IMR-90 (cell line): Measurements from ENCODE around the gene OR1G1. TPM values are rescaled to one million over a fixed set of nuclear protein-coding genes. Genes with fewer than 3 reads are reported as not detected.

Experiments used
- ATAC-seq: fragments of 200-7000 bp; cut with Tn5 transposase; 2 replicates; pipeline ENCODE4 v1.9.1; 2020; ENCODE audit warnings: low read depth, mild to moderate bottlenecking, moderate library complexity
- Bru-seq: library from RNA; stranded (reverse); fragments of 400-500 nt; gene quantifications from one replicate; lab custom pipeline; 2021; lab: Mats Ljungman, UMichigan
- BruChase-seq, 2 experiments: library from RNA; stranded (reverse); fragments of 400-500 nt; gene quantifications; one replicate each; lab custom pipeline; 2021; lab: Mats Ljungman, UMichigan
- BruUV-seq: library from RNA; stranded (reverse); fragments of 400-500 nt; replicated peaks from 2 replicates; lab custom pipeline; 2021; lab: Mats Ljungman, UMichigan
- CTCF ChIA-PET: fragments of 300-600 bp; formaldehyde crosslinking; extraction: SDS; loops from one replicate; lab custom pipeline; 2021; ENCODE audit warnings: antibody characterized with exemption; lab: Yijun Ruan, JAX
- POLR2A ChIA-PET: fragments of 300-600 bp; sonication (Branson Sonifier 250); formaldehyde crosslinking; loops from one replicate; lab custom pipeline; 2022; ENCODE audit warnings: antibody characterized with exemption; ENCODE audit not compliant: unreplicated experiment; lab: Charles Lee
- DNase-seq: peaks from one replicate; pipeline ENCODE4 v3.0.0; 2013
- H2AFZ ChIP-seq: replicated peaks from 2 replicates; pipeline ENCODE3; 2013; ENCODE audit warnings: low read length, mild to moderate bottlenecking; ENCODE audit not compliant: poor library complexity
- H2AK5ac ChIP-seq: 2 replicates; pipeline ENCODE4 v1.6.1; 2013; ENCODE audit warnings: low read depth, low read length, inconsistent platforms
- H2AK9ac ChIP-seq: replicated peaks from 2 replicates; pipeline ENCODE3; 2013; ENCODE audit warnings: mild to moderate bottlenecking, low read depth, low read length, moderate library complexity; ENCODE audit not compliant: poor library complexity
- H2BK120ac ChIP-seq: 2 replicates; pipeline ENCODE4 v1.6.1; 2013; ENCODE audit warnings: low read depth, low read length, inconsistent platforms
- H2BK15ac ChIP-seq: 3 replicates; pipeline ENCODE4 v1.6.1; 2013; ENCODE audit warnings: low read depth, low read length, inconsistent platforms
- H2BK20ac ChIP-seq: 2 replicates; pipeline ENCODE4 v1.6.1; 2013; ENCODE audit warnings: low read depth, mild to moderate bottlenecking, inconsistent platforms, low read length, moderate library complexity
- H2BK5ac ChIP-seq: 2 replicates; pipeline ENCODE4 v1.6.1; 2013; ENCODE audit warnings: mild to moderate bottlenecking, low read depth, low read length, inconsistent platforms; ENCODE audit not compliant: poor library complexity, severe bottlenecking
- H3K14ac ChIP-seq: replicated peaks from 2 replicates; pipeline ENCODE4 v1.6.1; 2013; ENCODE audit warnings: low read depth, low read length, inconsistent platforms
- H3K18ac ChIP-seq: 2 replicates; pipeline ENCODE4 v1.6.1; 2013; ENCODE audit warnings: low read depth, low read length, control low read depth
- H3K23ac ChIP-seq: 2 replicates; pipeline ENCODE4 v1.6.1; 2013; ENCODE audit warnings: low read depth, low read length, inconsistent platforms
- H3K27ac ChIP-seq: 2 replicates; pipeline ENCODE4 v1.5.1; 2013; ENCODE audit warnings: mild to moderate bottlenecking, control low read depth, low read length; ENCODE audit not compliant: insufficient read depth
- H3K27me3 ChIP-seq: 2 replicates; pipeline ENCODE4 v1.6.1; 2013; ENCODE audit warnings: low read length; ENCODE audit not compliant: control insufficient read depth, insufficient read depth
- H3K36me3 ChIP-seq: 2 replicates; pipeline ENCODE4 v1.6.1; 2013; ENCODE audit warnings: low read length, mixed read lengths; ENCODE audit not compliant: control insufficient read depth, insufficient read depth
- H3K4ac ChIP-seq: 2 replicates; pipeline ENCODE4 v1.6.1; 2013; ENCODE audit warnings: low read depth, low read length, inconsistent platforms
- H3K4me1 ChIP-seq: 2 replicates; pipeline ENCODE4 v1.6.1; 2013; ENCODE audit warnings: low read length, mixed read lengths; ENCODE audit not compliant: control insufficient read depth, insufficient read depth
- H3K4me2 ChIP-seq: 2 replicates; pipeline ENCODE4 v1.6.1; 2013; ENCODE audit warnings: low read depth, mild to moderate bottlenecking, control low read depth, low read length, moderate library complexity
- H3K4me3 ChIP-seq: 2 replicates; pipeline ENCODE4 v1.5.1; 2013; ENCODE audit warnings: low read depth, mild to moderate bottlenecking, control low read depth, low read length, moderate library complexity; ENCODE audit not compliant: insufficient read depth
- H3K56ac ChIP-seq: 2 replicates; pipeline ENCODE4 v1.6.1; 2013; ENCODE audit warnings: low read length, inconsistent platforms; ENCODE audit not compliant: insufficient read depth; ENCODE audit errors: extremely low read depth
- H3K79me1 ChIP-seq, 2 experiments: 2 replicates each; pipeline ENCODE4 v1.6.1; 2013; ENCODE audit warnings: low read length in 2 of 2, inconsistent platforms in 1 of 2, low read depth in 1 of 2
- H3K9ac ChIP-seq: 2 replicates; pipeline ENCODE4 v1.6.1; 2013; ENCODE audit warnings: low read depth, low read length, control low read depth
- H3K9me1 ChIP-seq: 2 replicates; pipeline ENCODE4 v1.6.1; 2013; ENCODE audit warnings: low read length, inconsistent platforms; ENCODE audit not compliant: insufficient read depth
- H3K9me3 ChIP-seq: 2 replicates; pipeline ENCODE4 v1.6.1; 2013; ENCODE audit warnings: low read length; ENCODE audit not compliant: control insufficient read depth, insufficient read depth
- H4K20me1 ChIP-seq: 2 replicates; pipeline ENCODE4 v1.6.1; 2013; ENCODE audit warnings: low read length, inconsistent platforms; ENCODE audit not compliant: insufficient read depth
- H4K5ac ChIP-seq: 2 replicates; pipeline ENCODE4 v1.6.1; 2013; ENCODE audit warnings: mild to moderate bottlenecking, low read depth, low read length, control low read depth
- H4K8ac ChIP-seq, 2 experiments: 2 replicates each; pipeline ENCODE4 v1.6.1; 2013; ENCODE audit warnings: low read depth in 2 of 2, low read length in 2 of 2, control low read depth in 1 of 2, inconsistent platforms in 1 of 2
- H4K91ac ChIP-seq: 2 replicates; pipeline ENCODE4 v1.6.1; 2013; ENCODE audit warnings: low read depth, low read length, inconsistent platforms; ENCODE audit not compliant: insufficient read depth
- BHLHE40 ChIP-seq: fragments of 150-350 bp; IDR thresholded peaks from 2 replicates; pipeline ENCODE4 v1.6.1; 2016; ENCODE audit warnings: mild to moderate bottlenecking, low read depth, low read length
- CEBPB ChIP-seq: IDR thresholded peaks from 2 replicates; pipeline ENCODE4 v1.6.1; 2012; ENCODE audit warnings: low read depth, low read length, improper control_type of control experiment
- CHD1 ChIP-seq: IDR thresholded peaks from 2 replicates; pipeline ENCODE4 v1.6.1; 2012; ENCODE audit warnings: low read depth, low read length, improper control_type of control experiment
- FOS ChIP-seq: fragments of 150-350 bp; IDR thresholded peaks from 2 replicates; pipeline ENCODE4 v1.6.1; 2016; ENCODE audit warnings: low read depth, low read length
- MAFK ChIP-seq: IDR thresholded peaks from 2 replicates; pipeline ENCODE4 v1.6.1; 2012; ENCODE audit warnings: low read depth, low read length, improper control_type of control experiment
- MAZ ChIP-seq: IDR thresholded peaks from 2 replicates; pipeline ENCODE4 v1.6.1; 2012; ENCODE audit warnings: low read depth, mild to moderate bottlenecking, low read length, improper control_type of control experiment, moderate library complexity, borderline replicate concordance
- MXI1 ChIP-seq: IDR thresholded peaks from 2 replicates; pipeline ENCODE4 v1.6.1; 2012; ENCODE audit warnings: low read depth, mild to moderate bottlenecking, low read length, moderate library complexity, borderline replicate concordance
- NFE2L2 ChIP-seq: fragments of 150-350 bp; IDR thresholded peaks from 2 replicates; pipeline ENCODE4 v1.6.1; 2016; ENCODE audit warnings: low read depth, mild to moderate bottlenecking, low read length
- POLR2A ChIP-seq: IDR thresholded peaks from 2 replicates; pipeline ENCODE4 v1.6.1; 2012; ENCODE audit warnings: mild to moderate bottlenecking, low read depth, low read length
- RAD21 ChIP-seq: IDR thresholded peaks from 2 replicates; pipeline ENCODE4 v1.6.1; 2012; ENCODE audit warnings: low read length, improper control_type of control experiment
- RCOR1 ChIP-seq: IDR thresholded peaks from 2 replicates; pipeline ENCODE4 v1.6.1; 2012; ENCODE audit warnings: mild to moderate bottlenecking, low read length, improper control_type of control experiment; ENCODE audit not compliant: insufficient replicate concordance
- RFX5 ChIP-seq: IDR thresholded peaks from 2 replicates; pipeline ENCODE4 v1.8.0; 2012; ENCODE audit warnings: low read depth, mild to moderate bottlenecking, low read length, moderate library complexity
- SMC3 ChIP-seq: fragments of 150-350 bp; IDR thresholded peaks from 2 replicates; pipeline ENCODE4 v1.6.1; 2016; ENCODE audit warnings: low read depth, mild to moderate bottlenecking, antibody characterized with exemption, low read length, moderate library complexity
- USF2 ChIP-seq: fragments of 150-350 bp; IDR thresholded peaks from 2 replicates; pipeline ENCODE4 v1.6.1; 2017; ENCODE audit warnings: mild to moderate bottlenecking, antibody characterized with exemption, low read length, low read depth
- WGBS, 2 experiments: methylation state at CpG; one replicate each; pipeline versions ENCODE4 v1.1.5 to v1.1.7; 2013; ENCODE audit warnings: missing lambda C conversion rate in 2 of 2; ENCODE audit not compliant: insufficient read length in 1 of 2; ENCODE audit errors: extremely low coverage in 2 of 2; 5-methylcytosine and 5-hydroxymethylcytosine counted together
- dilution Hi-C: fragments of 300-500 bp; cut with HindIII; formaldehyde crosslinking; loops from one replicate; pipeline ENCODE4 v1.14.3; 2018; ENCODE audit warnings: low sequenced_read_pairs; ENCODE audit not compliant: unreplicated experiment
- in situ Hi-C: fragments of 300-500 bp; cut with MboI; formaldehyde crosslinking; loops from 3 replicates; pipeline ENCODE4 v1.14.3; 2019; ENCODE audit warnings: low sequenced_read_pairs, inconsistent platforms, mixed read lengths
- intact Hi-C: fragments of 100-400 bp; cut with micrococcal nuclease; formaldehyde crosslinking; loops from 2 replicates; pipeline ENCODE4 v1.10.0; 2022
- long read RNA-seq: library from polyadenylated mRNA; unstranded; transcript quantifications from one replicate; pipeline ENCODE4 v2.0.0, GENCODE V29; 2021; ENCODE audit not compliant: unreplicated experiment
- polyA plus RNA-seq, 3 experiments: library from polyadenylated mRNA; depleted of rRNA; stranded (reverse); fragments of >200 nt; gene quantifications; 2 replicates each; pipeline ENCODE4 v1.2.3, GENCODE V29; 2012; ENCODE audit warnings: low replicate concordance in 1 of 3
- total RNA-seq: library from RNA; depleted of rRNA; stranded (reverse); fragments of >200 nt; gene quantifications from 2 replicates; pipeline ENCODE4 v1.2.3, GENCODE V29; 2012; rRNA removed
- TF ChIP-seq, protein P1 (sequence below): fragments of 150-350 bp; IDR thresholded peaks from 2 replicates; pipeline ENCODE4 v1.6.1; 2016; ENCODE audit warnings: low read depth, mild to moderate bottlenecking, low read length, moderate library complexity, borderline replicate concordance
- TF ChIP-seq, protein P2 (sequence below): conservative IDR thresholded peaks from 2 replicates; pipeline ENCODE4 v1.5.1; 2012; ENCODE audit warnings: mild to moderate bottlenecking, low read depth, low read length, improper control_type of control experiment

The OR1G1 gene
- total RNA-seq (not detected in 2 replicates), polyA plus RNA-seq (2012; rRNA removed) (not detected in 2 replicates), Bru-seq, nascent RNA (not detected), BruChase-seq, experiment 1, labeled RNA remaining after a 6-hour chase (not detected), BruChase-seq, experiment 2, labeled RNA remaining after a 2-hour chase (not detected)
- polyA plus RNA-seq (2012; cell fraction: cytosol; rRNA removed) = not detected in 2 replicates
- not detected in 2 replicates for polyA plus RNA-seq (2012; cell fraction: nucleus; rRNA removed; ENCODE audit: low replicate concordance)
- long read RNA-seq = 0 reads

- H2AK5ac ChIP-seq = no peak within 1 kb of the TSS
- H3K36me3 ChIP-seq = no peaks in the 10 kb centered on the region
- no peak within 1 kb of the TSS for H2BK20ac ChIP-seq
- POLR2A ChIA-PET = no interaction called here
- no peak within 1 kb of the TSS for H3K56ac ChIP-seq
- no peak within 1 kb of the TSS for H2BK5ac ChIP-seq
- TF ChIP-seq NFE2L2 (no peak), FOS (no peak), RCOR1 (no peak), MAFK (no peak), RFX5 (no peak), MAZ (no peak), CHD1 (no peak), USF2 (no peak), SMC3 (no peak), CEBPB (no peak), RAD21 (no peak), POLR2A (no peak), BHLHE40 (no peak), MXI1 (no peak)
- TF ChIP-seq, protein P1, sequence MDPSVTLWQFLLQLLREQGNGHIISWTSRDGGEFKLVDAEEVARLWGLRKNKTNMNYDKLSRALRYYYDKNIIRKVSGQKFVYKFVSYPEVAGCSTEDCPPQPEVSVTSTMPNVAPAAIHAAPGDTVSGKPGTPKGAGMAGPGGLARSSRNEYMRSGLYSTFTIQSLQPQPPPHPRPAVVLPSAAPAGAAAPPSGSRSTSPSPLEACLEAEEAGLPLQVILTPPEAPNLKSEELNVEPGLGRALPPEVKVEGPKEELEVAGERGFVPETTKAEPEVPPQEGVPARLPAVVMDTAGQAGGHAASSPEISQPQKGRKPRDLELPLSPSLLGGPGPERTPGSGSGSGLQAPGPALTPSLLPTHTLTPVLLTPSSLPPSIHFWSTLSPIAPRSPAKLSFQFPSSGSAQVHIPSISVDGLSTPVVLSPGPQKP = no peak
- TF ChIP-seq, protein P2, sequence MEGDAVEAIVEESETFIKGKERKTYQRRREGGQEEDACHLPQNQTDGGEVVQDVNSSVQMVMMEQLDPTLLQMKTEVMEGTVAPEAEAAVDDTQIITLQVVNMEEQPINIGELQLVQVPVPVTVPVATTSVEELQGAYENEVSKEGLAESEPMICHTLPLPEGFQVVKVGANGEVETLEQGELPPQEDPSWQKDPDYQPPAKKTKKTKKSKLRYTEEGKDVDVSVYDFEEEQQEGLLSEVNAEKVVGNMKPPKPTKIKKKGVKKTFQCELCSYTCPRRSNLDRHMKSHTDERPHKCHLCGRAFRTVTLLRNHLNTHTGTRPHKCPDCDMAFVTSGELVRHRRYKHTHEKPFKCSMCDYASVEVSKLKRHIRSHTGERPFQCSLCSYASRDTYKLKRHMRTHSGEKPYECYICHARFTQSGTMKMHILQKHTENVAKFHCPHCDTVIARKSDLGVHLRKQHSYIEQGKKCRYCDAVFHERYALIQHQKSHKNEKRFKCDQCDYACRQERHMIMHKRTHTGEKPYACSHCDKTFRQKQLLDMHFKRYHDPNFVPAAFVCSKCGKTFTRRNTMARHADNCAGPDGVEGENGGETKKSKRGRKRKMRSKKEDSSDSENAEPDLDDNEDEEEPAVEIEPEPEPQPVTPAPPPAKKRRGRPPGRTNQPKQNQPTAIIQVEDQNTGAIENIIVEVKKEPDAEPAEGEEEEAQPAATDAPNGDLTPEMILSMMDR = no peak
- CTCF ChIA-PET = no interaction called here
- peaks cover 8% of the 10 kb centered on the region; the same call in 1 of the 2 replicates for H3K9me3 ChIP-seq
- H2AFZ ChIP-seq = no peak within 1 kb of the TSS
- dilution Hi-C loops (no loop called here), intact Hi-C loops (no loop called here), in situ Hi-C loops (no loop called here)
- no peak within 1 kb of the TSS for H3K4ac ChIP-seq
- H3K4me2 ChIP-seq = no peak within 1 kb of the TSS
- no peak within 1 kb of the TSS for H4K91ac ChIP-seq
- ATAC-seq (no peak), DNase-seq (no peak)
- H2AK9ac ChIP-seq = no peak within 1 kb of the TSS
- H4K5ac ChIP-seq = no peak within 1 kb of the TSS
- no CpG with 5 or more reads among the region's 2 CpGs for WGBS, 2 experiments
- no peak within 1 kb of the TSS for H2BK15ac ChIP-seq
- no peak within 1 kb of the TSS for H3K27ac ChIP-seq
- BruUV-seq = no TSS peak
- no peaks in the 10 kb centered on the region for H4K20me1 ChIP-seq
- H3K9ac ChIP-seq = no peak within 1 kb of the TSS
- no peak within 1 kb of the TSS for H3K18ac ChIP-seq
- H3K9me1 ChIP-seq = no peaks in the 10 kb centered on the region
- no peak within 1 kb of the TSS for H3K4me3 ChIP-seq
- H3K4me1 ChIP-seq = no peaks in the 10 kb centered on the region
- no peak within 1 kb of the TSS for H3K23ac ChIP-seq
- no peaks in the 10 kb centered on the region for H3K79me1 ChIP-seq
- H4K8ac ChIP-seq = no peak within 1 kb of the TSS
- no peak within 1 kb of the TSS for H2BK120ac ChIP-seq
- no peaks in the 10 kb centered on the region for H3K27me3 ChIP-seq
- H3K14ac ChIP-seq = no peak within 1 kb of the TSS
These were observed at the start of gene OR1G1 for GRCh38 chr17:3127451-3127850. Gene OR1G1, minus strand, starts transcription at chr17:3127551. Its CDS starts 0 bp downstream, at chr17:3127551.
